ENCODE results near the gene PITPNM3. TPM values are rescaled to one million over a fixed set of nuclear protein-coding genes. Genes with fewer than 3 reads are reported as not detected.

The PITPNM3 gene
- polyA plus RNA-seq, 1 donor from 2014 or later: 3.0 TPM

GRCh38 chr17:6461246-6461645 lies 95.1 kb downstream of the PITPNM3 start:
- Histone ChIP-seq H3K36me3 (ENCODE audit: insufficient read depth, low read length) (no peaks in the 10 kb centered on the region), H3K9me2 (ENCODE audit: insufficient read depth, low read length) (no peaks in the 10 kb centered on the region), H3K79me2 (replicated peaks; ENCODE audit: insufficient read depth, low read length) (no peaks in the 10 kb centered on the region), H3K4me3 (ENCODE audit: low read length) (no peak overlapping the region), H2AFZ (ENCODE audit: low read depth, low read length) (no peak overlapping the region), H3K9ac (ENCODE audit: low read length) (no peak overlapping the region), H3K9me3 (ENCODE audit: low read length) (no peaks in the 10 kb centered on the region), H4K20me1 (ENCODE audit: insufficient read depth) (no peaks in the 10 kb centered on the region), H3F3A (ENCODE audit: insufficient read depth, low read length, poor library complexity, severe bottlenecking) (no peaks in the 10 kb centered on the region), H3K27ac (ENCODE audit: low read length) (no peak overlapping the region), H3K27me3 (ENCODE audit: insufficient read depth, low read depth, low read length) (no peaks in the 10 kb centered on the region), H3K4me2 (ENCODE audit: low read length) (no peak overlapping the region)
- TF ChIP-seq SMC3 (conservative IDR thresholded peaks at IDR 0.05; ENCODE audit: poor library complexity) (no peak), REST (IDR thresholded peaks at IDR 0.05; ENCODE audit: borderline replicate concordance) (no peak), TAF1 (IDR thresholded peaks at IDR 0.05; ENCODE audit: low read depth) (no peak), EZH2 (IDR thresholded peaks at IDR 0.05; ENCODE audit: borderline replicate concordance, insufficient read depth, low read length, poor library complexity, severe bottlenecking) (no peak), CTCF (IDR thresholded peaks at IDR 0.05; ENCODE audit: poor library complexity, severe bottlenecking) (no peak), EP300 (conservative IDR thresholded peaks at IDR 0.05; ENCODE audit: poor library complexity, severe bottlenecking) (no peak), MXI1 (conservative IDR thresholded peaks at IDR 0.05; ENCODE audit: poor library complexity, severe bottlenecking) (no peak), RAD21 (conservative IDR thresholded peaks at IDR 0.05) (no peak), POLR2AphosphoS5 (IDR thresholded peaks at IDR 0.05) (no peak)

- Histone ChIP-seq H3K27ac (ENCODE audit: low read length) (no peak overlapping the region), H3K36me3 (ENCODE audit: insufficient read depth, low read length) (no peaks in the 10 kb centered on the region)
Measured at GRCh38 chr17:6460531-6461161, 95.7 kb downstream of the PITPNM3 start.

More at GRCh38 chr17:6460531-6461161, 95.7 kb downstream of the PITPNM3 start:
- no peaks in the 10 kb centered on the region for H3K9me2 ChIP-seq (ENCODE audit: insufficient read depth, low read length)
- H3K4me2 ChIP-seq (ENCODE audit: low read length): no peak overlapping the region
- no peaks in the 10 kb centered on the region for H3K9me3 ChIP-seq (ENCODE audit: low read length)
- H2AFZ ChIP-seq (ENCODE audit: low read depth, low read length): no peak overlapping the region
- H3K27me3 ChIP-seq (ENCODE audit: insufficient read depth, low read depth, low read length): no peaks in the 10 kb centered on the region
- H3F3A ChIP-seq (ENCODE audit: insufficient read depth, low read length, poor library complexity, severe bottlenecking): no peaks in the 10 kb centered on the region
- H4K20me1 ChIP-seq (ENCODE audit: insufficient read depth): no peaks in the 10 kb centered on the region
- H3K9ac ChIP-seq (ENCODE audit: low read length): no peak overlapping the region
- TF ChIP-seq EZH2 (IDR thresholded peaks at IDR 0.05; ENCODE audit: borderline replicate concordance, insufficient read depth, low read length, poor library complexity, severe bottlenecking) (no peak), EP300 (conservative IDR thresholded peaks at IDR 0.05; ENCODE audit: poor library complexity, severe bottlenecking) (no peak), POLR2AphosphoS5 (IDR thresholded peaks at IDR 0.05) (no peak), MXI1 (conservative IDR thresholded peaks at IDR 0.05; ENCODE audit: poor library complexity, severe bottlenecking) (no peak), RAD21 (conservative IDR thresholded peaks at IDR 0.05) (no peak), SMC3 (conservative IDR thresholded peaks at IDR 0.05; ENCODE audit: poor library complexity) (no peak), CTCF (IDR thresholded peaks at IDR 0.05; ENCODE audit: poor library complexity, severe bottlenecking) (no peak), REST (IDR thresholded peaks at IDR 0.05; ENCODE audit: borderline replicate concordance) (no peak), TAF1 (IDR thresholded peaks at IDR 0.05; ENCODE audit: low read depth) (no peak)
- no peak overlapping the region for H3K4me3 ChIP-seq (ENCODE audit: low read length)
- no peaks in the 10 kb centered on the region for H3K79me2 ChIP-seq (replicated peaks; ENCODE audit: insufficient read depth, low read length)
